ENCODE measurements around the gene MLLT1. TPM values are rescaled to one million over a fixed set of nuclear protein-coding genes. Genes with fewer than 3 reads are reported as not detected.

Gene MLLT1
- total and polyA plus RNA-seq, 12 donors = 21.4 to 48.3 (median 31.7) TPM

- ATAC-seq = peak in 5 of 8 donors; percentile 7 to 44 (median 15)
- TF ChIP-seq, protein P1, sequence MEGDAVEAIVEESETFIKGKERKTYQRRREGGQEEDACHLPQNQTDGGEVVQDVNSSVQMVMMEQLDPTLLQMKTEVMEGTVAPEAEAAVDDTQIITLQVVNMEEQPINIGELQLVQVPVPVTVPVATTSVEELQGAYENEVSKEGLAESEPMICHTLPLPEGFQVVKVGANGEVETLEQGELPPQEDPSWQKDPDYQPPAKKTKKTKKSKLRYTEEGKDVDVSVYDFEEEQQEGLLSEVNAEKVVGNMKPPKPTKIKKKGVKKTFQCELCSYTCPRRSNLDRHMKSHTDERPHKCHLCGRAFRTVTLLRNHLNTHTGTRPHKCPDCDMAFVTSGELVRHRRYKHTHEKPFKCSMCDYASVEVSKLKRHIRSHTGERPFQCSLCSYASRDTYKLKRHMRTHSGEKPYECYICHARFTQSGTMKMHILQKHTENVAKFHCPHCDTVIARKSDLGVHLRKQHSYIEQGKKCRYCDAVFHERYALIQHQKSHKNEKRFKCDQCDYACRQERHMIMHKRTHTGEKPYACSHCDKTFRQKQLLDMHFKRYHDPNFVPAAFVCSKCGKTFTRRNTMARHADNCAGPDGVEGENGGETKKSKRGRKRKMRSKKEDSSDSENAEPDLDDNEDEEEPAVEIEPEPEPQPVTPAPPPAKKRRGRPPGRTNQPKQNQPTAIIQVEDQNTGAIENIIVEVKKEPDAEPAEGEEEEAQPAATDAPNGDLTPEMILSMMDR (IDR thresholded peaks at IDR 0.05) = no peak
- Histone ChIP-seq H3K27me3 (no peaks in the 10 kb centered on the region), H3K9me3 (no peaks in the 10 kb centered on the region), H3K4me1 (peaks cover 21 to 49% (median 41%) of the 10 kb centered on the region in 9 donors), H3K27ac (peak overlapping the region in 1 of 10 donors; percentile 26), H3K36me3 (peaks cover 0 to 70% (median 7%) of the 10 kb centered on the region in 9 donors), H3K4me3 (no peak overlapping the region)
- intact Hi-C loops (cut with DNase I) = loop anchor here in 5 of 10 donors (5.0 kb wide), 3 partner anchors 65 to 145 kb away; partner anchors contain the start of gene CLPP (in 1 of the 5)
- 48 to 50% methylated on average over 21 of the region's 21 CpGs for WGBS, 2 donors
- peak; percentile 41 to 50 for DNase-seq
Observed at GRCh38 chr19:6216996-6217751, 62.6 kb downstream of the MLLT1 start.

DNA sequence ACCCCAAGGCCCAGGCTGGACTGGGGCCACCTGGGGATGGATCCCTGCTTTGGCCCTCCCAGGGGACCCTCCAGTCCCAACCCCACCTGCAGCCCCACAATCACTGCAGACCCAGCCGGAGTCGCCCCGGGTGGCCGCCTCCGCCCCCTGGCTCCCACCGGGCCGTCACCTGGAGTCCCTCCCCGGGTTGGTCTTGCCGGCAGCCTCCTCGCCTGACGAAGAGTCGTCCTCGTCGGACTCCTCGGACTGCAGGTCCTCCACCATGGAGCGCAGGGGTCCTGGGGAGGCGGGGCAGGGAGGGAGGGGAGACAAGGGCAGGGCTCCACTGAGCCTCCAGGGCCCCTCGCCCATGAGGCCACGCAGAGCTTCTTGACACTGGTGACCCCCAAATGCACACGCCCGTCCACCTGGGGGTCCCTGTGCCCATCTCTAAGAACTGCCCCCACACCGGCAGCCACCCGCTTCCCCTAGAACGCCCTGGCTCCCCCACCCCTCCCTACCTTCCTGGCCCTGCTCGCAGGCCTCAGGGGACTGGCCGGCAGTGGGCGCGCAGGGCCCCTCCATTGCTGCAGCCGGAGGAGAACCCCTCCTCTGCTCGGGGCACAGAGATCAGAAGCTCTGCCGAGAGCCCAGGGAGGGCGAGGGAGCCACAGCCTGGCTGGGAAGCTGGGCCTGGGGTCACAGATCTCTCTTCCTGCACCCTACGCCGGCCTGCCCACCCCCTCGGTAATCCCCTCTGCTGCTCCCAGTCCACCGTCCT lies 63.4 kb downstream of the MLLT1 start:
- ATAC-seq (peak in 1 of 8 donors; percentile 0), DNase-seq (peak in 1 of 2 donors; percentile 20)
- H3K27ac ChIP-seq = peak overlapping the region in 1 of 10 donors; percentile 26
- no peaks in the 10 kb centered on the region for H3K27me3 ChIP-seq
- intact Hi-C loops (cut with DNase I) = loop anchor here in 5 of 10 donors (5.0 kb wide), 3 partner anchors 66 to 146 kb away; partner anchors contain the start of gene CLPP (in 1 of the 5)
- 77 to 83% methylated on average over 36 of the region's 36 CpGs for WGBS, 2 donors
- H3K4me1 ChIP-seq = peaks cover 21 to 49% (median 41%) of the 10 kb centered on the region in 9 donors
- TF ChIP-seq, protein P1 (IDR thresholded peaks at IDR 0.05) = no peak
- no peaks in the 10 kb centered on the region for H3K9me3 ChIP-seq
- no peak overlapping the region for H3K4me3 ChIP-seq
- peaks cover 0 to 69% (median 5%) of the 10 kb centered on the region in 9 donors for H3K36me3 ChIP-seq

- no peak for DNase-seq
- Histone ChIP-seq H3K4me1 (peaks cover 21 to 44% (median 38%) of the 10 kb centered on the region in 9 donors), H3K27ac (no peak overlapping the region)
Observed at GRCh38 chr19:6215701-6216235, 64.0 kb downstream of the MLLT1 start.

More at GRCh38 chr19:6215701-6216235, 64.0 kb downstream of the MLLT1 start:
- ATAC-seq = no peak
- Histone ChIP-seq H3K9me3 (no peaks in the 10 kb centered on the region), H3K36me3 (peaks cover 0 to 68% (median 5%) of the 10 kb centered on the region in 9 donors), H3K27me3 (no peaks in the 10 kb centered on the region), H3K4me3 (no peak overlapping the region)
- TF ChIP-seq, protein P1 (IDR thresholded peaks at IDR 0.05) = no peak
- WGBS, 2 donors = 91 to 92% methylated on average over 14 to 15 of the region's 15 CpGs
- intact Hi-C loops (cut with DNase I) = loop anchor here in 5 of 10 donors (1.0 to 5.0 kb wide), 4 partner anchors 67 to 147 kb away; partner anchors contain the start of gene CLPP (in 1 of the 5)
